Endometrial microvascular endothelial cells (primary cell): ENCODE measurements around the gene APBB2. TPM values are rescaled to one million over a fixed set of nuclear protein-coding genes. Genes with fewer than 3 reads are reported as not detected.
"Not testable (repeated sequence)": the region's sequence is repeated elsewhere in the genome, so short reads cannot be mapped to it uniquely, and the experiment has no call there.

Experiments
- in situ Hi-C: cut with HindIII; loops from 2 replicates; pipeline ENCODE4 v1.10.0; 2017; ENCODE audit warnings: low sequenced_read_pairs, low pct_unique_long_range_greater_than_20kb; ENCODE audit errors: inconsistent ontology term
- total RNA-seq: library from RNA; depleted of rRNA; stranded (reverse); fragments of >200 nt; gene quantifications from one replicate; pipeline ENCODE4 v1.2.3, GENCODE V29; 2015; ENCODE audit errors: inconsistent ontology term

The APBB2 gene
- total RNA-seq, 1 donor from 2014 or later, result 136 TPM

- in situ Hi-C loops, result no loop called here
Observed at GRCh38 chr4:40822420-40823166, 391.7 kb downstream of the APBB2 start.

DNA sequence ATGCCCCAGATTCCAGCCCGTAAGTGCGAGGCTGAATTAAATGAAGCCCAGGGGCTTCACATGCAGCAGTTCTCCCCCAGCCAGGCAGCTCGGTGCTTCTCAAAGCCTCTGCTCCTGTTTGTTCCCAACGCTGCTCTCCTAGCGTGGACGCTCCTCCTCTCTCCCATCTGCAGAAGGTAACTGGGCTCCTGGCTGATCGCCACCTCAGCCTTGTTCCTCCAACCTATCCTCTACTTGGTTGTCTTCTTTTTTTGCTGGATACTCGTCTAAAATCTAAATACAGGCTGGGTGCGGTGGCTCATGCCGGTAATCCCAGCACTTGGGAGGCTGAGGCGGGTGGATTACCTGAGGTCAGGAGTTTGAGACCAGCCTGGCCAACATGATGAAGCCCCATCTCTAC, 394.2 kb downstream of the APBB2 start:
- in situ Hi-C loops, result no loop called here

DNA sequence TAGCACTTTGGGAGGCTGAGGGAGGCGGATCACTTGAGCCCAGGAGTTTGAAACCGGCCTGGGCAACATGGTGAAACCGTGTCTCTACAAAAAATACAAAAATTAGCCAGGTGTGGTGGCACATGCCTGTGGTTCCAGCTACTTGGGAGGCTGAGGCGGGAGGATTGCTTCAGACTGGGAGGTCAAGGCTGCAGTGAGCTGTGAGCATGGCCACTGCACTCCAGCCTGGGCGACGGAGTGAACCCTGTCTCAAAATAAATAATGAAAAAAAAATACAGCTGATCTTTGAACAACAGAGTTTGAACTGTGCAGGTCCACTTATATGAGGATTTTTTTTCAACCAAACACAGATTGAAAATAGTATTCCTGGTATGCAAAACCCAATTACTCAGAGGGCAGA, 397.2 kb downstream of the APBB2 start:
- in situ Hi-C loops, result not testable (repeated sequence)

- in situ Hi-C loops, result no loop called here
Observed at GRCh38 chr4:40812856-40813255, 401.5 kb downstream of the APBB2 start.

DNA sequence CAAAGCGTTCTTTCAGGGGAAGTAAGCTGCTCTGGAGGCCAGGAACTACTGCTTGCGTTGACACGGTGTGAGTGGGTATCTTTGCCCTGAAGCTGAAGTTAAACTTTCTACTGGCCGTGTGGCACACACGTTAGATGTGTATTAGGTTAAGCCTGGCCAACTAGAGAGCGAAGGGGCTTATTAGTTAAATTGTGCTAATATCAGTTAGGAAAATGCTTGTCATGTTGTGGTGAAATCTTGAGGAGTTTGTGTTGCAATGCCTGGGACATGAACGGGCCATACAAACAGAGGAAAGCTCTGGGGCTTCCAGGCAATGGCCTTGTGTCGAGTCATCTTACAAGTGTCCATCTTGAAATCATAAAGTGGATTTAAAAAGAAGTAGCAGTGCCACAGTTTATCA, 402.0 kb downstream of the APBB2 start:
- in situ Hi-C loops, result no loop called here

DNA sequence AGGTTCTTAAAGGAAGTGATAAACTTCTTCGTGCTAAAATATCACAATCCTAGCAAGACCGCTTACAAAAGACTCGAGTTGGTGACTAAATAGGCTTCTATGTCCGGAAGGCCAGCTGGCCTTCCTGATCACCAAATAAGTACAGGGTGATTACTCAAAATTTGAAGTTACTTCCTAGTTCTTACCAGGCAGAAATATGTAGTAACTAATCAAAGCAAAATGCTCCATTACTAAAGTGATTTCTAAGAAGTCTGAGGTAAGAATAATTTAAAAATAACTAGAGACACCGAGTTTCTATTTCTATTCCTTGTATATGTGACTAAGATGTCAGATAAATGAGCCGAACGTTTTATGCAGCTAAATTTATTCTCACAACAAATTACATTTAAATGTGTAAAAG, 402.4 kb downstream of the APBB2 start:
- in situ Hi-C loops, result no loop called here

DNA sequence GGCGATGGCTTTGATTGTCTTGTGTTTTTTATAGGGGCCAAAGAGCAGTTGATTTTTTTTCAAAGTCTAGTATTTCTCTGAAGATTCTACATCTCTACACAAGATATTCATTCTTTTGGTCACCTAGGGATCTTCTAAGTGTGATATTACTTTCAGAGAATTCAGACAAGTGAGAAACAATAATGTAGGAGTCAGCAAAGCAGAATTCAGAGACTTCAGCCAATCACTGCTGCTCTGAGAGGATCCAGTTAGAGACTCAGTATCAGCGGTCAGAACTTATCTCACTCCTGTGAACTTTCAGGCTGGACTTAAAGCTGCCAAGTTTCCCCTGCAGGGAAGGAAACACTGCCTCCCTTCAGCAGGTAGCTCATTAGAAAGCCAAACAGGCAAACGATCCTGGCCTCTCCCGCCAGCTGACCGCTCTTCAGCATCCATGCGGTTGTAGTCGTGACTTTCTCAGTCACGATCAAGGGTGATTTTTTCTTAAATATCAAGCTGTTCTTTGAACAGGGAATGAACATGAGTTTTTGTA, 405.4 kb downstream of the APBB2 start:
- in situ Hi-C loops, result no loop called here

- in situ Hi-C loops, result no loop called here
Observed at GRCh38 chr4:40804598-40804997, 409.7 kb downstream of the APBB2 start.

DNA sequence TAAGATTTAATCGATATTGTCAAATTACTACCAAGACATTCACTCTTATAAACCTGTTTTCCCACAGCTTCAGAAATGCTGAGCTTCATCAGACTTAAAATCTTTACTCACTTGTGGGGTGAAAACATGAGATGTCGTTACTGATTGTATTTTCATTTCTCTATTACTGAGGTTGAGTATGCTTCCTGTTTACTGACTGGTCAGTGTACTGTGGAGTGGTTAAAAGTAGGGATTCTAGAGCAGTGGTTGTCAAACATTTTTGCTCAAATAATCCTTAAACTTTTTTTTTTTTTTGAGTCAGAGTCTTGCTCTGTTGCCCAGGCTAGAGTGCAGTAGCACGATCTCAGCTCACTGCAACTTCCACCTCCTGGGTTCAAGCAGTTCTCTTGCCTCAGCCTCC, 414.3 kb downstream of the APBB2 start:
- in situ Hi-C loops, result no loop called here

- in situ Hi-C loops, result no loop called here
Observed at GRCh38 chr4:40789771-40790170, 424.6 kb downstream of the APBB2 start.

DNA sequence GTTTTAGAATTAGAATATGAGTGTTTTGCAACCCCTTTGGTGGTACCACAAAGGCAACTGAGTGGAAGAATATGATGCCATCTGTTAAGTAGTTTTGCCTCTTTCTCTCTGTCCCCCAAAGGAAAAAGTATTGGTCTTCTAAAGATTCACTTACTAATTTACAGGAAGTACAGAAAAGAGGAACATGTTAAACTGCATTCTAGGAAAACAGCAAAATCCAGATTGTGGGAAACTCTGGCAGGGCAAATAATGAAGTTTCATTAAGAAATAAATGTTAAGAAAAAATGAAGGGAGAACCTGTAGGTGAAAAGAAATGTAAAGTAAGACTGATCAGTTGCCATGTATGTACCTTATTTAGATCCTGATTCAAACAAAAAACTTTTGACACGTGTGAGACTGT, 425.3 kb downstream of the APBB2 start:
- in situ Hi-C loops, result no loop called here

GRCh38 chr4:40788331-40788730, 426.0 kb downstream of the APBB2 start:
- in situ Hi-C loops, result no loop called here

DNA sequence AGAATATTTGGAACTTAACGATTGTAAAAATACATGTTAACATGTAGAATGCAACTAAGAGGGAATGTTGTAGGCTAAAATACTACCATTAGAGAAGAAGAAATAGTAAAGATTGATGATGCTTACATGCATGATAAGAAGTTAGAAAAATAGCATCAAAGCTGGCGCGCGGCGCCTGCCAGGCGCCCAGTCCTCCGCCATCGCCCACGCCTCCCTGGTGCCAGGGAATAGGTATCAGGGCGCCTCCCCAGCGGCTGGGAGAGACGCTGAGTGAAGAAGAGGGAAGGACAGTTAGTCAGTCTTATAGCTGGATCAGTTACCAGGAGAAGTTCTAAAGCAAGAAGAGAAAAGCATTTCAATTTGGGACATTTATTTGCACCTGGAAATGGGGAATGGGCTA, 428.6 kb downstream of the APBB2 start:
- in situ Hi-C loops, result no loop called here

DNA sequence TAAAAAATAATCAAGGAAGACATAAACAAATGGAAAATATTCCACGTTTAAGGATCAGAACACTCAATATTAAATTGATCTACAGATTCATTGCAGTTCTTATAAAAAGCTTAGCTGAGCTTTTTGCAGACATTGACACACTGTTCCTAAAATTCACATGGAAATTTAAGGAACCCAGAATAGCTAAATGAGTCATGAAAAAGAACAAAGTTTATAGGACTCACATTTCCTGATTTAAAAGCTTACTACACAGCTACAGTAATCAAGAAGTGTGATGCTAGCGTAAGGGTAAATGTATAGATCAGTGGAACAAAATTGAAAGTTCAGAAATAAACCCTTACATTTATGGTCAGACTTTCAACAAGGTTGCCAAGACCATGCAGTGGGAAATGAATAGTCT, 431.5 kb downstream of the APBB2 start:
- in situ Hi-C loops, result no loop called here

DNA sequence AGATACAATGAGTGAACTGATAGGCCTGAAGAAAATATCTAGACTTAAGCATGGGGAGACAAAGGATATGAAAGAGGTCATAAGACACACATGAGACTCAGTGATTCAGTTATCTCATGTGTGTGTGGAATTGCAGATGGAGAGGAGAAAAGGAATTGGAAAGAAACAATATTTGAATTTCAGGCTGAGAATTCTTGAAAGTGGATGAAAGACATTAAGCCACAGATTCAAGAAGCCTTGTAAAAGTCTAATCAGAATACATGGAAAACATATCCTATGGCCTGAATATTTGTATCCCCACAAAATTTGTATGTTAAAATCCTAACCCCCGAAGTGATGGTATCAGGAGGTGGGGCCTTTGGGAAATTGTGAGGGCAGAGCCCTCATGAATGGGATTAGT, 436.3 kb downstream of the APBB2 start:
- in situ Hi-C loops, result no loop called here

- in situ Hi-C loops, result no loop called here
Observed at GRCh38 chr4:40769266-40769665, 445.1 kb downstream of the APBB2 start.

GRCh38 chr4:40763228-40763716, 451.1 kb downstream of the APBB2 start:
- in situ Hi-C loops, result no loop called here
